ENCODE results near the gene SNX9. TPM values are rescaled to one million over a fixed set of nuclear protein-coding genes. Genes with fewer than 3 reads are reported as not detected.

SNX9 gene
- total and polyA plus RNA-seq, 2 of the 8 experiments (the other 6 are each of a cell fraction or from before 2014, with no cell fraction given): 11.8 to 23.2 TPM

DNA sequence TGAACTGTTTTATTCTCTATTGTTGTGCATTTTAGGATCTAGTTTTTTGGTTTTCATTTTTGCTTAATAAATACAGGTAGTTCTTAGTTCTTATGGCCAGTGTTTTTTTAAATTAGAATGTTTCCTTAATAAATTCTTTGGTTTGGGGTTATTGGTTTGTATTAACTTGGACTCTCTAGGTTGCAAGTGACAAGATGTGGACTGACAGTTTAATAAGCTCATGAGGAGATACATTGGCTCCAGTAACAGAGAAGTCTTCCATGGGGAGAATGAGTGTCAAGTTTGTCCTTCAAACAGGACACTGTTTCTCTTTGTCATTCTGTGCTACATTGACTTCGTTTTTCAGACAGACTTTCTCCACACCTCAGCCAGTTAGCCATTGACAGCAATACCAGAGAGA, 39.7 kb downstream of the SNX9 start (continued):
- TF ChIP-seq, protein P1, sequence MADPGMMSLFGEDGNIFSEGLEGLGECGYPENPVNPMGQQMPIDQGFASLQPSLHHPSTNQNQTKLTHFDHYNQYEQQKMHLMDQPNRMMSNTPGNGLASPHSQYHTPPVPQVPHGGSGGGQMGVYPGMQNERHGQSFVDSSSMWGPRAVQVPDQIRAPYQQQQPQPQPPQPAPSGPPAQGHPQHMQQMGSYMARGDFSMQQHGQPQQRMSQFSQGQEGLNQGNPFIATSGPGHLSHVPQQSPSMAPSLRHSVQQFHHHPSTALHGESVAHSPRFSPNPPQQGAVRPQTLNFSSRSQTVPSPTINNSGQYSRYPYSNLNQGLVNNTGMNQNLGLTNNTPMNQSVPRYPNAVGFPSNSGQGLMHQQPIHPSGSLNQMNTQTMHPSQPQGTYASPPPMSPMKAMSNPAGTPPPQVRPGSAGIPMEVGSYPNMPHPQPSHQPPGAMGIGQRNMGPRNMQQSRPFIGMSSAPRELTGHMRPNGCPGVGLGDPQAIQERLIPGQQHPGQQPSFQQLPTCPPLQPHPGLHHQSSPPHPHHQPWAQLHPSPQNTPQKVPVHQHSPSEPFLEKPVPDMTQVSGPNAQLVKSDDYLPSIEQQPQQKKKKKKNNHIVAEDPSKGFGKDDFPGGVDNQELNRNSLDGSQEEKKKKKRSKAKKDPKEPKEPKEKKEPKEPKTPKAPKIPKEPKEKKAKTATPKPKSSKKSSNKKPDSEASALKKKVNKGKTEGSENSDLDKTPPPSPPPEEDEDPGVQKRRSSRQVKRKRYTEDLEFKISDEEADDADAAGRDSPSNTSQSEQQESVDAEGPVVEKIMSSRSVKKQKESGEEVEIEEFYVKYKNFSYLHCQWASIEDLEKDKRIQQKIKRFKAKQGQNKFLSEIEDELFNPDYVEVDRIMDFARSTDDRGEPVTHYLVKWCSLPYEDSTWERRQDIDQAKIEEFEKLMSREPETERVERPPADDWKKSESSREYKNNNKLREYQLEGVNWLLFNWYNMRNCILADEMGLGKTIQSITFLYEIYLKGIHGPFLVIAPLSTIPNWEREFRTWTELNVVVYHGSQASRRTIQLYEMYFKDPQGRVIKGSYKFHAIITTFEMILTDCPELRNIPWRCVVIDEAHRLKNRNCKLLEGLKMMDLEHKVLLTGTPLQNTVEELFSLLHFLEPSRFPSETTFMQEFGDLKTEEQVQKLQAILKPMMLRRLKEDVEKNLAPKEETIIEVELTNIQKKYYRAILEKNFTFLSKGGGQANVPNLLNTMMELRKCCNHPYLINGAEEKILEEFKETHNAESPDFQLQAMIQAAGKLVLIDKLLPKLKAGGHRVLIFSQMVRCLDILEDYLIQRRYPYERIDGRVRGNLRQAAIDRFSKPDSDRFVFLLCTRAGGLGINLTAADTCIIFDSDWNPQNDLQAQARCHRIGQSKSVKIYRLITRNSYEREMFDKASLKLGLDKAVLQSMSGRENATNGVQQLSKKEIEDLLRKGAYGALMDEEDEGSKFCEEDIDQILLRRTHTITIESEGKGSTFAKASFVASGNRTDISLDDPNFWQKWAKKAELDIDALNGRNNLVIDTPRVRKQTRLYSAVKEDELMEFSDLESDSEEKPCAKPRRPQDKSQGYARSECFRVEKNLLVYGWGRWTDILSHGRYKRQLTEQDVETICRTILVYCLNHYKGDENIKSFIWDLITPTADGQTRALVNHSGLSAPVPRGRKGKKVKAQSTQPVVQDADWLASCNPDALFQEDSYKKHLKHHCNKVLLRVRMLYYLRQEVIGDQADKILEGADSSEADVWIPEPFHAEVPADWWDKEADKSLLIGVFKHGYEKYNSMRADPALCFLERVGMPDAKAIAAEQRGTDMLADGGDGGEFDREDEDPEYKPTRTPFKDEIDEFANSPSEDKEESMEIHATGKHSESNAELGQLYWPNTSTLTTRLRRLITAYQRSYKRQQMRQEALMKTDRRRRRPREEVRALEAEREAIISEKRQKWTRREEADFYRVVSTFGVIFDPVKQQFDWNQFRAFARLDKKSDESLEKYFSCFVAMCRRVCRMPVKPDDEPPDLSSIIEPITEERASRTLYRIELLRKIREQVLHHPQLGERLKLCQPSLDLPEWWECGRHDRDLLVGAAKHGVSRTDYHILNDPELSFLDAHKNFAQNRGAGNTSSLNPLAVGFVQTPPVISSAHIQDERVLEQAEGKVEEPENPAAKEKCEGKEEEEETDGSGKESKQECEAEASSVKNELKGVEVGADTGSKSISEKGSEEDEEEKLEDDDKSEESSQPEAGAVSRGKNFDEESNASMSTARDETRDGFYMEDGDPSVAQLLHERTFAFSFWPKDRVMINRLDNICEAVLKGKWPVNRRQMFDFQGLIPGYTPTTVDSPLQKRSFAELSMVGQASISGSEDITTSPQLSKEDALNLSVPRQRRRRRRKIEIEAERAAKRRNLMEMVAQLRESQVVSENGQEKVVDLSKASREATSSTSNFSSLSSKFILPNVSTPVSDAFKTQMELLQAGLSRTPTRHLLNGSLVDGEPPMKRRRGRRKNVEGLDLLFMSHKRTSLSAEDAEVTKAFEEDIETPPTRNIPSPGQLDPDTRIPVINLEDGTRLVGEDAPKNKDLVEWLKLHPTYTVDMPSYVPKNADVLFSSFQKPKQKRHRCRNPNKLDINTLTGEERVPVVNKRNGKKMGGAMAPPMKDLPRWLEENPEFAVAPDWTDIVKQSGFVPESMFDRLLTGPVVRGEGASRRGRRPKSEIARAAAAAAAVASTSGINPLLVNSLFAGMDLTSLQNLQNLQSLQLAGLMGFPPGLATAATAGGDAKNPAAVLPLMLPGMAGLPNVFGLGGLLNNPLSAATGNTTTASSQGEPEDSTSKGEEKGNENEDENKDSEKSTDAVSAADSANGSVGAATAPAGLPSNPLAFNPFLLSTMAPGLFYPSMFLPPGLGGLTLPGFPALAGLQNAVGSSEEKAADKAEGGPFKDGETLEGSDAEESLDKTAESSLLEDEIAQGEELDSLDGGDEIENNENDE (IDR thresholded peaks at IDR 0.05; ENCODE audit: insufficient replicate concordance, low read length): no peak
- no peak for TF ChIP-seq FOSL1 (IDR thresholded peaks at IDR 0.05; ENCODE audit: insufficient read depth, low read depth, low read length)
- TF ChIP-seq RBBP5 (IDR thresholded peaks at IDR 0.05; ENCODE audit: borderline replicate concordance, low read depth, low read length): no peak
- TF ChIP-seq SIRT6 (IDR thresholded peaks at IDR 0.05; ENCODE audit: low read length): no peak
- TF ChIP-seq SUZ12 (IDR thresholded peaks at IDR 0.05; ENCODE audit: low read length): no peak
- no peak for TF ChIP-seq POLR2A (IDR thresholded peaks at IDR 0.05; ENCODE audit: control extremely low read depth in 1 of 2, low read depth in 2 of 2, low read length in 2 of 2)
- TF ChIP-seq TAF1 (IDR thresholded peaks at IDR 0.05; ENCODE audit: low read depth, low read length): no peak
- no peak for TF ChIP-seq KDM1A (IDR thresholded peaks at IDR 0.05; ENCODE audit: borderline replicate concordance, low read length)
- no peak for TF ChIP-seq CEBPB (IDR thresholded peaks at IDR 0.05; ENCODE audit: low read depth, low read length)

Measured in H1 (cell line).